SK-N-SH treated with all-trans-retinoic acid at 6 μM for 48 hours (cell line): ENCODE data around the gene GPR176.

Experiments used
- ATAC-seq: fragments of 200-7000 bp; cut with Tn5 transposase; 3 replicates; pipeline ENCODE4 v1.9.1; 2020; ENCODE audit warnings: mild to moderate bottlenecking, moderate library complexity
- ARNTL ChIP-seq: fragments of 450-650 bp; formaldehyde crosslinking; IDR thresholded peaks from 2 replicates; pipeline ENCODE4 v1.5.0; 2020; ENCODE audit warnings: low read depth, mild to moderate bottlenecking, moderate library complexity, borderline replicate concordance
- BACH2 ChIP-seq: fragments of 250-450 bp; sonication (Bioruptor Pico); IDR thresholded peaks from 2 replicates; pipeline ENCODE4 v1.9.0; 2021; ENCODE audit warnings: mild to moderate bottlenecking, borderline replicate concordance
- CSDC2 ChIP-seq: fragments of 250-450 bp; sonication (Bioruptor Pico); IDR thresholded peaks from 2 replicates; pipeline ENCODE4 v1.5.0; 2020; ENCODE audit warnings: mild to moderate bottlenecking, moderate library complexity
- CSRNP3 ChIP-seq: fragments of 250-450 bp; sonication (Bioruptor Pico); IDR thresholded peaks from 2 replicates; pipeline ENCODE4 v1.5.1; 2021; ENCODE audit warnings: mild to moderate bottlenecking, moderate library complexity
- ESRRG ChIP-seq: fragments of 250-450 bp; sonication (Bioruptor Pico); IDR thresholded peaks from 2 replicates; pipeline ENCODE4 v1.6.1; 2021; ENCODE audit warnings: mild to moderate bottlenecking
- GLIS3 ChIP-seq: fragments of 250-450 bp; sonication (Bioruptor Pico); IDR thresholded peaks from 2 replicates; pipeline ENCODE4 v1.5.0; 2020; ENCODE audit warnings: mild to moderate bottlenecking, moderate library complexity
- ISL1 ChIP-seq: fragments of 250-450 bp; sonication (Bioruptor Pico); IDR thresholded peaks from 2 replicates; pipeline ENCODE4 v2.1.2; 2022; ENCODE audit warnings: mild to moderate bottlenecking, moderate library complexity
- OSR1 ChIP-seq: fragments of 250-450 bp; sonication (Bioruptor Pico); IDR thresholded peaks from 2 replicates; pipeline ENCODE4 v1.8.0; 2022; ENCODE audit warnings: moderate library complexity, mild to moderate bottlenecking, inconsistent platforms
- PATZ1 ChIP-seq: fragments of 250-450 bp; sonication (Bioruptor Pico); IDR thresholded peaks from 2 replicates; pipeline ENCODE4 v1.8.0; 2020; ENCODE audit warnings: mild to moderate bottlenecking, moderate library complexity, borderline replicate concordance
- POU6F1 ChIP-seq: fragments of 250-450 bp; sonication (Bioruptor Pico); IDR thresholded peaks from 2 replicates; pipeline ENCODE4 v1.8.0; 2021; ENCODE audit warnings: low read depth, mild to moderate bottlenecking, moderate library complexity, borderline replicate concordance
- RARB ChIP-seq: fragments of 250-450 bp; sonication (Bioruptor Pico); IDR thresholded peaks from 2 replicates; pipeline ENCODE4 v1.8.0; 2021; ENCODE audit warnings: mild to moderate bottlenecking, moderate library complexity
- TCF4 ChIP-seq: fragments of 250-450 bp; sonication (Bioruptor Pico); IDR thresholded peaks from 2 replicates; pipeline ENCODE4 v1.8.0; 2021; ENCODE audit warnings: mild to moderate bottlenecking, moderate library complexity, borderline replicate concordance
- TOX ChIP-seq: fragments of 250-450 bp; sonication (Bioruptor Pico); IDR thresholded peaks from 2 replicates; pipeline ENCODE4 v1.8.0; 2021; ENCODE audit warnings: mild to moderate bottlenecking, moderate library complexity, borderline replicate concordance
- TSHZ2 ChIP-seq: fragments of 250-450 bp; sonication (Bioruptor Pico); IDR thresholded peaks from 2 replicates; pipeline ENCODE4 v1.5.0; 2020; ENCODE audit warnings: mild to moderate bottlenecking, moderate library complexity
- ZC3H10 ChIP-seq: fragments of 250-450 bp; sonication (Bioruptor Pico); IDR thresholded peaks from 2 replicates; pipeline ENCODE4 v1.5.1; 2021; ENCODE audit warnings: mild to moderate bottlenecking, moderate library complexity
- ZFP3 ChIP-seq: fragments of 250-450 bp; sonication (Bioruptor Pico); IDR thresholded peaks from 2 replicates; pipeline ENCODE4 v1.5.0; 2020; ENCODE audit warnings: mild to moderate bottlenecking, moderate library complexity
- ZFP30 ChIP-seq: fragments of 450-650 bp; formaldehyde crosslinking; IDR thresholded peaks from 2 replicates; pipeline ENCODE4 v1.5.0; 2022; ENCODE audit warnings: mild to moderate bottlenecking, moderate library complexity
- ZNF565 ChIP-seq: fragments of 450-650 bp; formaldehyde crosslinking; conservative IDR thresholded peaks from 2 replicates; pipeline ENCODE4 v1.5.0; 2020; ENCODE audit warnings: low read depth, mild to moderate bottlenecking, moderate library complexity
- ZNF70 ChIP-seq: fragments of 450-650 bp; formaldehyde crosslinking; IDR thresholded peaks from 2 replicates; pipeline ENCODE4 v1.5.0; 2020; ENCODE audit warnings: mild to moderate bottlenecking, moderate library complexity
- ZNF8 ChIP-seq: fragments of 450-650 bp; formaldehyde crosslinking; IDR thresholded peaks from 2 replicates; pipeline ENCODE4 v1.5.0; 2020; ENCODE audit warnings: mild to moderate bottlenecking, moderate library complexity

The GPR176 gene

GRCh38 chr15:39968273-39969001 lies 48.4 kb upstream of the GPR176 start:
- TF ChIP-seq PATZ1 (CRISPR knock-in tag) (no peak), ZFP30 (CRISPR knock-in tag) (no peak), ISL1 (CRISPR knock-in tag) (no peak), ZNF70 (no peak), CSDC2 (CRISPR knock-in tag) (no peak), POU6F1 (no peak), ESRRG (CRISPR knock-in tag) (no peak), BACH2 (no peak), ZNF565 (CRISPR knock-in tag) (no peak), CSRNP3 (CRISPR knock-in tag) (no peak), TSHZ2 (CRISPR knock-in tag) (no peak), ARNTL (CRISPR knock-in tag) (no peak), OSR1 (no peak), ZNF8 (CRISPR knock-in tag) (no peak), TOX (CRISPR knock-in tag) (no peak), TCF4 (CRISPR knock-in tag) (no peak), ZFP3 (CRISPR knock-in tag) (no peak)
- TF ChIP-seq, all 23 proteins: peak for 0
- ATAC-seq, result no peak

GRCh38 chr15:39966521-39966920 lies 46.5 kb upstream of the GPR176 start:
- no peak for ATAC-seq
- TF ChIP-seq CSDC2 (CRISPR knock-in tag), result no peak
- TF ChIP-seq ZNF70, result no peak
- no peak for TF ChIP-seq OSR1
- no peak for TF ChIP-seq RARB (CRISPR knock-in tag)
- TF ChIP-seq GLIS3 (CRISPR knock-in tag), result no peak
- TF ChIP-seq BACH2, result no peak
- no peak for TF ChIP-seq ESRRG (CRISPR knock-in tag)
- TF ChIP-seq ISL1 (CRISPR knock-in tag), result no peak
- TF ChIP-seq ZNF565 (CRISPR knock-in tag), result no peak
- no peak for TF ChIP-seq ARNTL (CRISPR knock-in tag)
- TF ChIP-seq POU6F1, result no peak
- no peak for TF ChIP-seq TSHZ2 (CRISPR knock-in tag)
- no peak for TF ChIP-seq ZFP3 (CRISPR knock-in tag)
- no peak for TF ChIP-seq ZFP30 (CRISPR knock-in tag)
- TF ChIP-seq ZC3H10 (CRISPR knock-in tag), result no peak
- no peak for TF ChIP-seq TOX (CRISPR knock-in tag)
- TF ChIP-seq TCF4 (CRISPR knock-in tag), result no peak
- no peak for TF ChIP-seq CSRNP3 (CRISPR knock-in tag)
